ENCODE data around the gene LRP1B. TPM values are rescaled to one million over a fixed set of nuclear protein-coding genes. Genes with fewer than 3 reads are reported as not detected.

LRP1B gene
- total and polyA plus RNA-seq, 2 donors (not counting 1 experiment from before 2014, with no cell fraction given) = under 0.01 to 0.01 TPM

DNA sequence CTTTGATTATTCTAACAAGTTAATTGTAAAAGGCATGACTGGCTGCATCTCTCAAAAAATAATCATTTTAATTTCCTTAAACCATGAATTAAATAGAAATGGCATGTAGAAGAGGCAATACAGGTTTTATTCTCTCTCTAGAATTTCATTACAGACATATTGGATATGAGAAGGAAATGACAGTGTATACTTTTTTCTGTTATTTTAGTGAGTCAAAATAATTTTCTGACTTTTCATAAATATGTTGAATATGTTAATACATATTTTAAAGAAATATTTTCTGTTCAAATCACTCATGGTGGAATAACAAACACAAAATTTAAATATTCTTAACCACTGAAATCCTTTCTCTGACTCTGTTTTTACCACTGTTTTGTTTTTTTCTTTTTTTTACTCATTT is 510.4 kb downstream of the LRP1B start:
- Histone ChIP-seq H3K4me3 (replicated peaks in 1 of 4; ENCODE audit: control extremely low read depth in 1 of 4, insufficient read depth in 1 of 4, low read depth in 3 of 4, low read length in 4 of 4) (no peak overlapping the region), H3K4me2 (ENCODE audit: extremely low read depth, insufficient read depth, low read length) (no peak overlapping the region), H3K4me1 (ENCODE audit: control insufficient read depth, extremely low read depth, insufficient read depth, low read length) (no peaks in the 10 kb centered on the region), H2AFZ (ENCODE audit: low read length) (no peak overlapping the region), H3K9ac (ENCODE audit: insufficient read depth, low read length) (no peak overlapping the region), H4K20me1 (ENCODE audit: control insufficient read depth, extremely low read depth, insufficient read depth, low read length) (no peaks in the 10 kb centered on the region), H3K36me3 (ENCODE audit: control insufficient read depth, insufficient read depth, low read length) (no peaks in the 10 kb centered on the region), H3K27me3 (ENCODE audit: control insufficient read depth, insufficient read depth, low read length) (no peaks in the 10 kb centered on the region), H3K27ac (ENCODE audit: insufficient read depth, low read length) (no peak overlapping the region), H3K9me3 (ENCODE audit: control insufficient read depth, insufficient read depth, low read depth, low read length) (no peaks in the 10 kb centered on the region), H3K79me2 (ENCODE audit: control insufficient read depth, insufficient read depth, low read length) (no peaks in the 10 kb centered on the region)
- TF ChIP-seq EZH2 (IDR thresholded peaks at IDR 0.05; ENCODE audit: low read length, missing control alignments) = no peak
- TF ChIP-seq, protein P1, sequence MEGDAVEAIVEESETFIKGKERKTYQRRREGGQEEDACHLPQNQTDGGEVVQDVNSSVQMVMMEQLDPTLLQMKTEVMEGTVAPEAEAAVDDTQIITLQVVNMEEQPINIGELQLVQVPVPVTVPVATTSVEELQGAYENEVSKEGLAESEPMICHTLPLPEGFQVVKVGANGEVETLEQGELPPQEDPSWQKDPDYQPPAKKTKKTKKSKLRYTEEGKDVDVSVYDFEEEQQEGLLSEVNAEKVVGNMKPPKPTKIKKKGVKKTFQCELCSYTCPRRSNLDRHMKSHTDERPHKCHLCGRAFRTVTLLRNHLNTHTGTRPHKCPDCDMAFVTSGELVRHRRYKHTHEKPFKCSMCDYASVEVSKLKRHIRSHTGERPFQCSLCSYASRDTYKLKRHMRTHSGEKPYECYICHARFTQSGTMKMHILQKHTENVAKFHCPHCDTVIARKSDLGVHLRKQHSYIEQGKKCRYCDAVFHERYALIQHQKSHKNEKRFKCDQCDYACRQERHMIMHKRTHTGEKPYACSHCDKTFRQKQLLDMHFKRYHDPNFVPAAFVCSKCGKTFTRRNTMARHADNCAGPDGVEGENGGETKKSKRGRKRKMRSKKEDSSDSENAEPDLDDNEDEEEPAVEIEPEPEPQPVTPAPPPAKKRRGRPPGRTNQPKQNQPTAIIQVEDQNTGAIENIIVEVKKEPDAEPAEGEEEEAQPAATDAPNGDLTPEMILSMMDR (conservative IDR thresholded peaks at IDR 0.05 in 1 of 2, IDR thresholded peaks at IDR 0.05 in 1 of 2; ENCODE audit: low read depth in 1 of 2, low read length in 2 of 2) = no peak
- DNase-seq (ENCODE audit: low read depth in 2 of 2) = no peak

DNA sequence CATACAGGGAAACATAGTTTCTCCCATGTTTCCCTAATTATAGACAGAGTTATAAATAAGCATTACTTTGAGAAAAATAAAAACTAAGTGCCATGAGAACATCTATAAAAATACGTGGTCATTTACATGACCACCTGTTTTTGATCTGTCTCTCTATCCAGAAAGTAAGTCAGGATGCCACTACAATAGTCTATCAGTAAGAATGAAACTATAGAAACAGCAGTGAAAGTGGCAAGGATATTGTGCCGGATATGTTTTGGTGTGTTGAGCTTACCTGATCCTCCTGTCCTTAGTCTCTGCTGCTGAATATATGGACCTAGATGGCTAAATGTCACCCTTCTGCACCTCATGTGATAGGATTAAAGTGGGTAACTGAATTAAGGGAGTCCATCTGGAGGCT is 512.4 kb downstream of the LRP1B start:
- H3K36me3 ChIP-seq (ENCODE audit: control insufficient read depth, insufficient read depth, low read length) = no peaks in the 10 kb centered on the region
- no peak overlapping the region for H3K4me3 ChIP-seq (replicated peaks in 1 of 4; ENCODE audit: control extremely low read depth in 1 of 4, insufficient read depth in 1 of 4, low read depth in 3 of 4, low read length in 4 of 4)
- no peak overlapping the region for H3K4me2 ChIP-seq (ENCODE audit: extremely low read depth, insufficient read depth, low read length)
- no peaks in the 10 kb centered on the region for H3K79me2 ChIP-seq (ENCODE audit: control insufficient read depth, insufficient read depth, low read length)
- H3K9ac ChIP-seq (ENCODE audit: insufficient read depth, low read length) = no peak overlapping the region
- H3K27me3 ChIP-seq (ENCODE audit: control insufficient read depth, insufficient read depth, low read length) = no peaks in the 10 kb centered on the region
- H3K27ac ChIP-seq (ENCODE audit: insufficient read depth, low read length) = no peak overlapping the region
- no peak for DNase-seq (ENCODE audit: low read depth in 2 of 2)
- TF ChIP-seq EZH2 (IDR thresholded peaks at IDR 0.05; ENCODE audit: low read length, missing control alignments) = no peak
- TF ChIP-seq, protein P1 (conservative IDR thresholded peaks at IDR 0.05 in 1 of 2, IDR thresholded peaks at IDR 0.05 in 1 of 2; ENCODE audit: low read depth in 1 of 2, low read length in 2 of 2) = no peak
- no peak overlapping the region for H2AFZ ChIP-seq (ENCODE audit: low read length)
- H4K20me1 ChIP-seq (ENCODE audit: control insufficient read depth, extremely low read depth, insufficient read depth, low read length) = no peaks in the 10 kb centered on the region
- no peaks in the 10 kb centered on the region for H3K9me3 ChIP-seq (ENCODE audit: control insufficient read depth, insufficient read depth, low read depth, low read length)
- H3K4me1 ChIP-seq (ENCODE audit: control insufficient read depth, extremely low read depth, insufficient read depth, low read length) = no peaks in the 10 kb centered on the region

- Histone ChIP-seq H3K9ac (ENCODE audit: insufficient read depth, low read length) (no peak overlapping the region), H3K79me2 (ENCODE audit: control insufficient read depth, insufficient read depth, low read length) (no peaks in the 10 kb centered on the region), H4K20me1 (ENCODE audit: control insufficient read depth, extremely low read depth, insufficient read depth, low read length) (no peaks in the 10 kb centered on the region), H3K4me3 (replicated peaks in 1 of 4; ENCODE audit: control extremely low read depth in 1 of 4, insufficient read depth in 1 of 4, low read depth in 3 of 4, low read length in 4 of 4) (no peak overlapping the region), H3K4me1 (ENCODE audit: control insufficient read depth, extremely low read depth, insufficient read depth, low read length) (no peaks in the 10 kb centered on the region), H3K27me3 (ENCODE audit: control insufficient read depth, insufficient read depth, low read length) (no peaks in the 10 kb centered on the region), H2AFZ (ENCODE audit: low read length) (no peak overlapping the region), H3K36me3 (ENCODE audit: control insufficient read depth, insufficient read depth, low read length) (no peaks in the 10 kb centered on the region), H3K9me3 (ENCODE audit: control insufficient read depth, insufficient read depth, low read depth, low read length) (no peaks in the 10 kb centered on the region), H3K27ac (ENCODE audit: insufficient read depth, low read length) (no peak overlapping the region), H3K4me2 (ENCODE audit: extremely low read depth, insufficient read depth, low read length) (no peak overlapping the region)
- DNase-seq (ENCODE audit: low read depth in 2 of 2) = peak; percentile 48 to 61
- TF ChIP-seq, protein P1 (conservative IDR thresholded peaks at IDR 0.05 in 1 of 2, IDR thresholded peaks at IDR 0.05 in 1 of 2; ENCODE audit: low read depth in 1 of 2, low read length in 2 of 2) = no peak
- TF ChIP-seq EZH2 (IDR thresholded peaks at IDR 0.05; ENCODE audit: low read length, missing control alignments) = no peak
Measured at GRCh38 chr2:141611981-141612380, 518.8 kb downstream of the LRP1B start.

Data from fibroblast of lung (primary cell).